Measurements from ENCODE around the gene RPE.
A peak's percentile ranks its signal among the peaks of the same experiment; 100 is the strongest.

RPE gene

DNA sequence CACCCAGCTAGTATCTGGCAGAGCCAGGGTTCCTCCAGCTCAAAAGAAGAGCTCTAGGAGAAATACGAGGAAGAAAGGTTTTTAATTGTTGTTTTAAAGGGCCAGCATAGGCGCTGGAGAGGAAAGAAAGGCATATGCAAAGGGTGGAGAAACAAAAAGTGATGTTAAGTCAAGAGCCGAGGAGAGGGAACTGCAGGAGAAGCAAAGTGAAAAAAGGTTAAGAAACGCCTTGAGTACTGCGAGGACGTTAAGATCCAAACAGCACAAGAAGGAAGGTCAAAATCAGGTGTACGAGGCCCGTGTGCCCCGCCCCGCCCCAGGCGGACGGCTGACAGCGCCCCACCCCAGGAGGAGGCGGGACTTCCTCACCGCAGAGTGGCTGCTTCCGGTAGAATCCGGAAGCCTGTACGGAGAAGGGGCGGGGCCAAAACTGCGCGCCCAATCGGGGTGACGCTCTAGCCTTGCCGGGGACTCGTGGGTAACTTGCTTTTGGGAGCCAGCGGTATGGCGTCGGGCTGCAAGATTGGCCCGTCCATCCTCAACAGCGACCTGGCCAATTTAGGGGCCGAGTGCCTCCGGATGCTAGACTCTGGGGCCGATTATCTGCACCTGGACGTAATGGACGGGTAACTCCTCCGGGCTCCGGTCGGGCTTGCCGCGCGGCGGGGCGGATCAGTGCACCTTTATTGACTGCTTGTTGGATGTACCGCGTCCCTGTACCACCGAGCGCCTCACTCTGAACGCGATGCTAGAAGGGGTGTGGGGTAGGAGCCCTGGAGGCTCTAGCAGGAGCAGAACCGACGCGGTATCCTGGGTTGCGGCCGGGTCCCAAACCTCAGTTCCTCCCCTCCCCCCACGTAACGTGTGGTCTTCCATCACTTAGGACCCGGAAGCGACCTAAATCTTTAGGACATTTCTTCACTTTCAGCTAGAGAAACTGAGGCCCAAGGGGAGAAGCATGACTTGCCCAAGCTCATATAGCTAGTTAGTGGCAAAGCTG is at the start of gene RPE:
RPE (plus strand) TSS at position 481 of the 1,000 bp plus-strand sequence; CDS start at position 505, 24 bp downstream.
- Histone ChIP-seq H3K9me3 (no peaks in the 10 kb centered on the region), H3K27ac (peak within 1 kb of the TSS; percentile 75 to 76), H3K4me3 (peak within 1 kb of the TSS; percentile 91 to 99), H3K4me1 (peaks cover 0 to 46% (median 21%) of the 10 kb centered on the region in 4 donors), H3K27me3 (no peaks in the 10 kb centered on the region), H3K36me3 (no peaks in the 10 kb centered on the region)
- intact Hi-C loops (cut with DNase I; ENCODE audit: low total_unique reads): no loop called here
- peak; percentile 96 to 97 for DNase-seq
- TF ChIP-seq, protein P1, sequence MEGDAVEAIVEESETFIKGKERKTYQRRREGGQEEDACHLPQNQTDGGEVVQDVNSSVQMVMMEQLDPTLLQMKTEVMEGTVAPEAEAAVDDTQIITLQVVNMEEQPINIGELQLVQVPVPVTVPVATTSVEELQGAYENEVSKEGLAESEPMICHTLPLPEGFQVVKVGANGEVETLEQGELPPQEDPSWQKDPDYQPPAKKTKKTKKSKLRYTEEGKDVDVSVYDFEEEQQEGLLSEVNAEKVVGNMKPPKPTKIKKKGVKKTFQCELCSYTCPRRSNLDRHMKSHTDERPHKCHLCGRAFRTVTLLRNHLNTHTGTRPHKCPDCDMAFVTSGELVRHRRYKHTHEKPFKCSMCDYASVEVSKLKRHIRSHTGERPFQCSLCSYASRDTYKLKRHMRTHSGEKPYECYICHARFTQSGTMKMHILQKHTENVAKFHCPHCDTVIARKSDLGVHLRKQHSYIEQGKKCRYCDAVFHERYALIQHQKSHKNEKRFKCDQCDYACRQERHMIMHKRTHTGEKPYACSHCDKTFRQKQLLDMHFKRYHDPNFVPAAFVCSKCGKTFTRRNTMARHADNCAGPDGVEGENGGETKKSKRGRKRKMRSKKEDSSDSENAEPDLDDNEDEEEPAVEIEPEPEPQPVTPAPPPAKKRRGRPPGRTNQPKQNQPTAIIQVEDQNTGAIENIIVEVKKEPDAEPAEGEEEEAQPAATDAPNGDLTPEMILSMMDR (IDR thresholded peaks at IDR 0.05): no peak

DNA sequence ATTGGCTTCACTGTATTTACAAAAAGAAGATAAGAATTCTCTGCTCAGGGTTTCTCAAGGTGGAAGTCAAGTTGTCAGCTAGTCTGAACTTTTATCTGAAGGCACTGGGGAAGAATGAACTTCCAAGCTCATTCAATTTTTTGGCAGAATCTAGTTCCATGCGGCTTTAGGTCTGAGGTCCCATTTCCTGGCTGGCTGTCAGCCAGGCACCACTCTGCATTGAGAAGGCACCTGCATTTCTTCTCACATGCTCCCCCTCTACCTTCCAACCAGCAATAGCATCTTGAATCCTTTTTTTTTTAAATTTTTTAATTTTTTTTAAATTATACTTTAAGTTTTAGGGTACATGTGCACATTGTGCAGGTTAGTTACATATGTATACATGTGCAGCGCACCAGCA is 46.2 kb upstream of the RPE start:
- intact Hi-C loops (cut with DNase I; ENCODE audit: low total_unique reads): no loop called here
- TF ChIP-seq, protein P1 (IDR thresholded peaks at IDR 0.05): no peak
- Histone ChIP-seq H3K4me1 (peaks cover 0 to 3% (median 0%) of the 10 kb centered on the region in 4 donors), H3K36me3 (no peaks in the 10 kb centered on the region), H3K27me3 (no peaks in the 10 kb centered on the region), H3K9me3 (no peaks in the 10 kb centered on the region), H3K4me3 (no peak overlapping the region), H3K27ac (no peak overlapping the region)
- no peak for DNase-seq

DNA sequence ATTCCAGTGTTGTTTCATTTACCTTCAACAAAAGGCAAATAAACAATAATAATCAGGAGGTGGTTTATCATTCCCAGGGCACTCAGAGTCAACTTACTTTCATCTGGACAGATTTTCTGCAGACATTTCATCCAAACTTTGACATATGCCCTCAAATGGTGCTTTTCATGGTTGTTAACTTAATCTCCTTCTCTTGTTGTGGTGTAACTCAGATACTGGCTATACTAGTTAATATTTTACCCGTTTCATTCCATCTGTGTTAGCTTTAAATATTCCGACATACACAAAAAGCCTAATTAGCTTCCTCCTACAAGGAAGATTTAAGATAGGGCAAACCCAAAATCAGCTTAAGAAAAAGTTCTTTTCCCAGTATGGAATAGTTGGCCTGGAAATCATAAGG is 44.4 kb upstream of the RPE start:
- Histone ChIP-seq H3K36me3 (no peaks in the 10 kb centered on the region), H3K4me3 (no peak overlapping the region), H3K27me3 (no peaks in the 10 kb centered on the region), H3K27ac (no peak overlapping the region), H3K4me1 (peaks cover 0 to 3% (median 0%) of the 10 kb centered on the region in 4 donors), H3K9me3 (no peaks in the 10 kb centered on the region)
- intact Hi-C loops (cut with DNase I; ENCODE audit: low total_unique reads): no loop called here
- no peak for DNase-seq
- TF ChIP-seq, protein P1 (IDR thresholded peaks at IDR 0.05): no peak

DNA sequence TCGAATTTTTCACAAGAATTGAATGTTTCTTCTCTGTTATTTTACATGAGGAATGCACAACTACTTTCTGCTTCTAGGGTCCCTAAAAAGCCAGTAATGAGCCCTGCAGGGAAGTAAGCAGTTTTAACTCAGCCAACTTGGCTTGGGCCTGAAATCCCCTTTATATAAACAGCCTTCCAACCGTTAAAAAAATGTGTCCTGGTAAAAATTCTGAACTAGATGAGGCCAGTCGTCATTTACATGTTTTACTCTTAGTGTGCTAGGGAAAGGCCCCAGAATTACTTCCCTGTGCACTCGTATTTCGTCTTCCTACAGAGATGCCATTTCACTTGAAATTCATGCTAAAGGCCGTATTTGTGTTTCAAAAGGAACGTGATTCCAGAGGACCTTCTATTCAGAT is 42.4 kb upstream of the RPE start:
- DNase-seq: no peak
- H3K36me3 ChIP-seq: no peaks in the 10 kb centered on the region
- H3K4me3 ChIP-seq: no peak overlapping the region
- H3K4me1 ChIP-seq: peaks cover 0 to 3% (median 0%) of the 10 kb centered on the region in 4 donors
- H3K27me3 ChIP-seq: no peaks in the 10 kb centered on the region
- H3K27ac ChIP-seq: no peak overlapping the region
- intact Hi-C loops (cut with DNase I; ENCODE audit: low total_unique reads): no loop called here
- no peaks in the 10 kb centered on the region for H3K9me3 ChIP-seq
- TF ChIP-seq, protein P1 (IDR thresholded peaks at IDR 0.05): no peak

DNA sequence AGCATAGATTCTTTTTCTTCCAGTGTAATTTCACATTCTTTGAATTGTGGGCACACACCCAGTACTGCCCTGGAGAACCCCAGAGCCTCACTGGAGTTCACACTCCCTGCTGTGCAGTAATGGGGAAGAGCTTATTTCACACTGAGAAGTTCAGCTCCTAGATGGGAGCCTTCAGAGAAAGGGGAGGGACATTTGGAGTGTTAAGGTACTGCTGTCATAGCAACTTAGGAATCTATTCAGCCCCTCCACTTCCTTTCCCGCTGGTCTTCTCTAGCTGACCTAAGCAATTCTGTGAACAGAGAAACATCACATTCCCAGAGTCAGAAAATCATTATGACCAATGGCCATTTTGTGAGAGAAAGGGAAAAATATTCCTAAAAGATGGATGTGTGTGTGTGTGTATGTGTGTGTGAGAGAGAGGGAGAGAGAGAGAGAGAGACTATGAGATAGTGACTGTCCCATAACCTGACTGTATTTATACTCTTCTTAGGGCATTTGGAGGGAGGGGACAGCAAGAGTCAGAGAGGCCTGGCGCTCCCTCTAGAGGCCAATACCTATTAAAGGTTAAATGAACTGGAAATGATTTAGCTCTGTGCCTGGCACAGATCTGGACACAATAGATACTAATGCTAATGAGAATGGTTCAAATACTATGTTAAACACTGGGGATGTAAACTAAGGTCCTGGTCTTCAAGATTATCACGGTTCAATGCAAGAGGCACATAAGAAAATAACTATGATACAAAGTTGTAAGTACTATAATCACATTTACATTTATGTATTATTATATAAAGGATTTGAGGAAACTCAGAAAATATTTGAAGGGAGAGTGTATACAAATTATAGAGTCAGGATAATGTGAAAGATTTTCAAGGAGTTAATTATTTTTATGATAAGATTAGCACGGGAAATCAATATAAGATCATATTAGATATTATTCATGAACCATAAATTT is 41.5 kb upstream of the RPE start:
- no peak overlapping the region for H3K27ac ChIP-seq
- H3K4me3 ChIP-seq: no peak overlapping the region
- TF ChIP-seq, protein P1 (IDR thresholded peaks at IDR 0.05): peak in 1 of 2 experiments; percentile 46
- no peak for DNase-seq
- no peaks in the 10 kb centered on the region for H3K27me3 ChIP-seq
- no peaks in the 10 kb centered on the region for H3K9me3 ChIP-seq
- intact Hi-C loops (cut with DNase I; ENCODE audit: low total_unique reads): no loop called here
- peaks cover 0 to 3% (median 0%) of the 10 kb centered on the region in 4 donors for H3K4me1 ChIP-seq
- H3K36me3 ChIP-seq: no peaks in the 10 kb centered on the region

Data from tibial artery (tissue), 4 donors.